ENCODE measurements around the gene CD151.
A peak's percentile ranks its signal among the peaks of the same experiment; 100 is the strongest.

The CD151 gene

DNA sequence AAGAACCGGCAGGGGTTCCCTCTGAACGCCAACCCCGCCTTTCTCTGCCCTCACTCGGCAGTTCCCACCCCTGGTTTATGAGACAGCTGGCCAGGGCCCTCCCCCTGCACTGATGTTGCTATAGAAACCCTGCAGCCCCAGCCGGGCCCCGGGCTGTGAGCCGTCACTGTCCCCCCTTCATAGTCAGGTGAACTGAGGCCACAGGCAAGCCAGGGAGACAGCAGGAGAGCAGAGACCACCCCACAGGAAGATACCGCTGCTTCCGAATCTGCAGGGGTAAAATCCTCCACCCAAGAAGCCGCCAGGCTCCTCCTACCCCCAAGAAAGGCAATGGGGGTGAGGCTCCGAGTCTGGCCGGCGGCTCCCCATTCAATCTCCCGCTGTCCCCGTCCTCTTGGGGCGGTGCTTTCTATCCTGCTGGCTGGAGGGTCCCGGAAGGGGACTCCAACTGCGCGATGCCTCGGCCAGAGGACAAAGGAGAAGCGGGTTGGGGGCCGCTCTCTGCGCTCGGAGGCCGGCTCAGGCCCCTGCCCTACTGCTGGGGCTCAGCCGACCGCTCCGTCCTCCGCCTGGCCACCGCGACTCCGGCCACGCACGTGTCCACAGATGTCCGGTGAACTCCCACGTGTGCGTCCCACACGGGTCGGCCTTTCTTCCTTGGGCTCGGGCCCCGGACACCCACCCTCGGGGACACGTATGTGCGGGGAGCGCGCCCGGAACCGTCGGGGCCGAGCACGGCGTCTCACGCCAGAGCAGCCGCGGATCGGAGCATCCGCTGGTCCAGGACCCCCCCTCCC, 35.3 kb upstream of the CD151 start:
- DNase-seq = peak; percentile 90

DNA sequence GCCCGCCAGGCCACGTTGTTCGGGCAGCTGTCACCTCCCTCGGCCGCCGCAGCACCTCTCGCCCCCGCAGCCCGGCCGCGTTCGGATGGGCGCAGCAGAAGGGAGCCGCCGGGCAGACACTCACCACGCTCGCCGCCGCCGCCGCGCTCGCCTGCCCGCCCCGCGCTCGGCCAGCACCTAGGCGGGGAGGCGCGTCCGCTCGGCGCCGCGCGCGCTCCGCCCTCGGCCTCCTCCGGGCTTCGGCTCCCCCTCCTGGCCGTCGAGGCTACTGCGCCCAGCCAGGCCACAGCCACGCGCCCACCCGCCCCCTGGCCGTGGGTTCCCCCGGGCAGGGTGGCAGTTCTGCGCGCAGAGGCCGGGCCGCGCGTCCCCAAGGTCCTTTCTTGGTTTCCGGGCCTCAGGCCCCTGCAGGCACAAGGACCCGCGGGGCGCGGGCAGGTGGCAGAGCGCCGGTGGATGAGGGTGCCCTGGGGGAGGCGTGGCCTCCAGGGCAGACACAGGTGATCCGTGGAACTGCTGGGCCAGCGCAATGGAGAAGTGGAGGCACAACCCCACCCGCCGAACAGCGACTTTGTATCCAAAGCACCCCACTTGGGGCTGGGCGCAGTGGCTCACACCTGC, 34.5 kb upstream of the CD151 start, which contains the start of gene SLC25A22:
TSS of gene SLC25A22 (minus strand) at position 189 of the 621 bp plus-strand sequence. CDS start 3,275 bp downstream, outside the sequence.
- peak; percentile 78 for DNase-seq

DNA sequence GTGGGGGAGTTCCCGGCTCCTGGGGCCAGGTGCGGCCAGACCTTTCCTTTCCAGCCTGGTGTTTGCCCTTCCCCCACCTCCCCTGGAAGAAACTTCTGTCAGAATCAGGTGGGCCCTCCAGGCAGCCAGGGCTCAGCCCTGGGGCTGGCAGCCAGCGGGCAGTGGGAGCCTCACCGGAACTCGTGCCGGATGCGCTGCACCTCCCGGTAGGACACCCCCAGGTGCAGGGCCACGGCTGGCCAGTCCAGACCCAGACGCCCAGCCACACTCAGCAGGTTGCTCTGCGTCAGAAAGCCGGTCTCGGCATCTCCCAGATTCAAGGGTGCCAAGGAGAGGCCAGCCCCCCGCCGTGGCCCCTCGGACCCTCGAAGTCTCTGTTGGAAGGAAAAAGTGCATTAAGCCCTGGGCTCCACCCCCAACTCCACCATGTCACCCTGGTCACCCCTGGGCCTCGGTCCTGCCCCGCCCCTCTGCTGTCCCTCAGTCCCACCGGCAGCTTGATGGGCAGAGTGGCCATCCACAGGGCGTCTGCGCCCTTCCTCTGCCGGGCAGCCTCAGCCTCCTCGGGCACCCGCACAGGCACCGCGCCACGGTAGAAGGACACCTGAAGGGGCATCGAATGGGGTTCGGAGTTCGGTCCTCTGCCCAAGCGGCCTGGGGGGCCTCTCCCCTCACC, 33.0 kb upstream of the CD151 start:
- no peak for DNase-seq

DNA sequence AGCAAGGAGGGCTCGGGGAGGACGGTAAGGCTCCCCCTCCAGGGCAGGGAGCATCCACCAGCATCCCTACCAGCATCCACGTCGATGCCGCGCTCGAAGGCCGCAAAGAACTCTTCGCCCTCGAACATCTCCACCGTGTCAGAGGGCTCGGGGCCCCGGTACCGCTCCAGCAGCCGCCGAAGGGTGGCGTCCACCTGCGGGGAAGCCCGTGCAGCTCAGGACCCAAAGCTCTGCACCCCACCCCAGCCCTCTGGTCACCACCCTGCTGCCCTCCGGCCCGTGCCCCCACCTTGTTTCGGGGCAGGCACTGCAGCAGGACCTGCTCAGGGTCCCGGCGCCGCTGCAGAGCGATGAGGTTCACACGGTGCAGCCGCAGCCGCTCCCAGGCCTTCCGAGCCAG, 32.3 kb upstream of the CD151 start:
- DNase-seq = no peak

DNA sequence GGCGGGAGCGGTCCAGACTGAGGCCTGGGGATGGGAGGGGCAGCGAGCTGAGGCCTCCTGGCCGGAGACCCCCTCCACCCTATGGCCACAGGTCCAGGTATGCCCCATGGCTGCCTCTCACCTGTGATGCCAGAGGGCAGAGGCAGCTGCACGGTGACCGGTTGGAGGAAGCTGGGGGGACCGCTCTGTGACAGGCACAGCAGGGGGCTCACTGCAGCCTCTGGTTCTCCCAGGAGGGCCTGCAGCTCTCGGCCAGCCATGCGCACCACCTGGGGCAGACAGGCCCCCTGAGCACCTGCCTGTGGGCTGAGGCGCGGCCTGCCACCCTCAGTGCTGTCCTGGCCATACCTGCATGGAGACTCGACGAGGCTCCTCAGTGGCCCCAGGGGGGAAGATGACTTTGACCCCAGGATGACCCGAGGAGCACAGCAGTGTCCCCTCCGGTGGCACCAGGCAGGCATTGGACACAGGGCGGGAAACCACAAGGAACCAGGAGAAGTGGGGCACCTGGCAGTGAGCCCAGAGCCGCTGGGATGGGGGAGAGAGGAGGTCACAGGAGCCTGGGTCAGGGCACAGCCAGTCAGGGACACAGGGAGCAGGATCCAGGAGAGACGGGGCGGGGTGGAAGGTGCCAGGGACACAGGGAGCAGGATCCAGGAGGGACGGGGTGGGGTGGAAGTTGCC, 31.5 kb upstream of the CD151 start:
- DNase-seq = no peak

DNA sequence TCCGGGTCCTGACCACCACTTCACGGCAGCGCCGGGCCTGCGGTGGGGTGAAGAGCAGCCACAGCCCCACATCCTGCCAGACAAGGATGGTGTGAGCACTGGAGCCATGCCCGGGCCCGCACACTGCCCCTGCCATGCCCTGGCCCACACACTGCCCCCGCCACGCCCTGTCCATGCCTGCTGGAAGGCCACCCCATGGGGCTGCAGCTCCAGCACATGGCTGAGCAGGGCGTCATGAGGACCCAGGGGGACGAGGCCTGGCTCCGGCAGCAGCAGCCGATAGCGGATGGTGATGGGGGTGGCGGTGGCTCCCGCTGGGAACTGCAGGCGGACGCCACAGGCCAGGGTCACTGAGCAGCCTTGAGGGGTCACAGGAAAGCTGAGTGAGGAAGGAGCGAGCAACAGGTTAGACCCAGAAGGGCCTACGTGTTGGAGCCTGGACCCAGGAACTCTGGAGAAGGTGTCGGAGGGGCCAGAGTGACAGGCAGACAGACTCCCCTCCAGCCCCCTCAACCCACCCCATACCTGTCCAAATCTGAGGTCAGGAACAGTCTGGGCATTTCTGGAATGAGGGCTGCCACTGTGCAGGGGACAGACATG, 30.6 kb upstream of the CD151 start:
- no peak for DNase-seq

DNA sequence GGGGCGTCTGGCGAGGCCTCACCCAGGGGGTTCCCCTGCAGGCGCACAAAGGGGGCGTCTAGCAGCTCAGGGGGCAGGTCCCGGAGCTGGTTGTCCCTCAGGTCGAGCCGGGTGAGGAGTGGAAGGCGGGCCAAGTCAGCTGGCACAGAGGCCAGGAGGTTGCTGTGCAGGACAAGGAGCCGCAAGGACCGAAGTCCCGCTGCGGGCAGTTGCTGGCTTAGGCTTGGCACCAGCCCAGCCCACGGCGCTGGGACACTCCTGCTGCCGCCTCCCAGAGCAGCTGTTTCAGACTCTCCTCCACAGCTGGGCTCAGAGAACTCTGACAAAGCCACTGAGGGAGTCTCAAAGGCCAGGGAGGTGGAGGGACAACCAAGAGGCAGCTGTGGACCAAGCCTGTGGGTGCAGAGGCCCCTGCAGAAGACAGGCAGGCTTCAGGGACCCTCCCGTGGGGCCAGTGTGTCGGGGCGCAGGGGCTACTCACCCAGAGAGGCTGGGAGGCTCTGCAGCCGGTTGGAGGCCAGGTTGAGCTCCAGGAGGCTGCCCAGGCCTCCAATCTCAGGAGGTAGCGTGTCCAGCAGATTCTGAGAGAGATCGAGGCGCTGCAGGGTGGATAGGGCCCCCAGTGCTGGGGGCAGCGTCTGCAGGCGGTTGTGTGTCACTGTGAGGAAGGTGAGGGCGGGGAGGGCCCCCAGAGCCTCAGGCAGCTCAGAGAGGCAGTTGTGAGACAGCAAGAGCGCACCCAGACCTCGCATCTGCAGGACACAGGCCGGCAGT, 29.9 kb upstream of the CD151 start:
- DNase-seq = no peak

DNA sequence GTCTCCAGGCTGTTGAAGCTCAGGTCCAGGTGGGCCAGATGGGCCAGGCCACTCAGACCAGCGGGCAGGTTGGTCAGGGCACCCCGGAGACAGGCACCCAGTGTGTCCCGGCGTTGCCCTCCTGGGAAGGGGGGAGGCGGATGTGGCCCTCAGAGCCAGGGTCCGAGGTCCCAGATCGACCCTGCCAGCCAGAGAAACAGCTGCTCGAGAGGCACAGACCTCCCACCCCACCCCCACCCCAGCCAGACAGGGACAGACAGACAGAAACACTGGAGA, 29.3 kb upstream of the CD151 start:
- no peak for DNase-seq

DNA sequence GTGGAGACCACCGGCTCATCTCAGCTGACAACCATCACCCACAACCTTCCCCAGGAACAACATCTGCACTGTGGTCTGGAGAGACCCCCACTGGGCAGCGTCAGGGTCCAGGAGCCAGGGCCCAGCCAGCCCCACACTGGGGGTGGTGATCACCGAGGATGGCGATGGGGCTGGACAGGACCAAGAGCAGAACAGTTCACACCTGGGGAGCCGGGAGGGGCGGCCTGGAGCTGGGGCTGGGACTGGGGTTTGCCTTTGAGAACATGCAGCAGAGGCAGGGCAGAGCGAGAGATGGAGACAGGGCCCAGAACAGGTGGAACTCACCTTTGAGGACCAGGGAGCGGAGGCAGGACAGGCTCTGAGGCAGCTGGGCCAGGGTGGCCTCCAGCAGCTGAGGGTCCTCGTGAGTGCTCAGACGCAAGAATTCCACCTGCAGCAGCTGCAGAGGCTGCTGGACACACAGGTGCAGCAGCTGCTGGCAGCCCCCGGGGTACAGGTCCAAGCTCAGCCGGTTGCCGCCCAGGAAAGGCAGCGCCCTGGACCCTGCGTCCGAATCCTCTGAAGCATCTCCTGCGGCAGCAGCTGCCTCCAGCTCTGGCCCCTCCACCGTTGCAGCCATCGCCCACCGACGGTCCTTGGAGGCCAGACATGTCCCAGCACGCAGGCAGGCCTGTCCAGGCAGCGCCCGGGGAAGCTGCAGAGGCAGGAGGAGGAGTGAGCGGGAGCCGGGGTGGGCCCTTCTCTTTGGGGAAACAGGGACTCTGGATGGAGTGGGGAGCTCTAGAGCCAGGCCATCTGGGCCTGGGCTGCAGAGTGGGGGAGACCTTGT, 28.8 kb upstream of the CD151 start:
- no peak for DNase-seq

DNA sequence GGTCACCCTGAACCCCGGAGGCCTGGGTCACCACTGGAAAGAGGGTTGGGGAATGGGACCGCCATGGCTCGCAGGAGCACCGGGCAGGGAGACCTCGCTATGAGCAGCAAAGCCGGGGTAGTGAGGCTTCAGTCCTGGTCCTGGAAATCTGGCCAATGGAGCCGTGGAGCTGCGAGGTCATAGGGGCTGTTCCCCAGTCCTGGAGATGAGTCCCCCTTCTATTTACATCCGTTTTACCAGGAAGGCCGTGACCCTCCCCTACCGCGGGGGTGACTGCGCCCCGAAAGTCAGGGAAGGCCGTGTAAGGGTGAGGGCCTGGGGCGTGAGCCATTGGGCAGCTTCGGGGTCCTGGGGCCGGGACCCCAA, 28.2 kb upstream of the CD151 start:
- DNase-seq = no peak

DNA sequence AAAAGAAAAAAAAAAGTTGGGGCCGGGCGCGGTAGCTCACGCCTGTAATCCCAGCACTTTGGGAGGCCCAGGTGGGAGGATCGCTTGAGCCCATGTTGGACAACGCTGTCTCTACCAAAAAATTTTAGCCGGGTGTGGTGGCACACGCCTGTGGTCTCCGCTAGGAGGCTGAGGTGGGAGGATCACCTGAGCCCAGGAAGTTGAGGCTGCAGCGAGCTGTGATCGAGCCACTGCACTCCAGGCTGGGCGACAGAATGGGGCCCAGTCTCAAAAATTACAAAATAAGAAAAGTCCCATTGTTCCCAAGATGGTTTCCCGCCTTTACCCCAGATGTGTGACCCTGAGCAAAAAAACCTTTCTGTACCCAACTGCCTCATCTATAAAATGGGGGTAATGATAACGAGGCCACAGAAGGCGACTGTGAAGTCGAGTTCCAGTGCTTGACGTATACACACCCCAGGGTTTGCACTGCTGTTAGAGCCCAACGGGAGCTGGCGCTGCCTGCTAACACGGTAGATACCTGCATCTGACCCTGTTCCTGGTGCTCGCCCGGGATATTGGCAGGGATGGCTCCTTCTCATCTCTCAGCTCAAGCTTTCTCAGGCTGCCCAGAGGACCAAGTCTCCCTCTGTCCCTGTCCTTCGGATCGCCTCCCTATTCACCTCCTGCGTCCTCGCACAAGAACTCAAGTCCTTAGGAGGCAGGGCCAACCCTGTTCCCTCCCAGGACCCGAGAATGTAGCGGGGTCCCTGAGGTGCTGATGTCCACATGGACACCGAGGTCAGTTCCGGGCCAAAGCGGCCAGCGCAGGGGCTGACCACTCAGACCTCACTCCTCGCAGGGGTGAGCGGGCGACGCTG, 24.1 kb upstream of the CD151 start:
- no peak for DNase-seq

DNA sequence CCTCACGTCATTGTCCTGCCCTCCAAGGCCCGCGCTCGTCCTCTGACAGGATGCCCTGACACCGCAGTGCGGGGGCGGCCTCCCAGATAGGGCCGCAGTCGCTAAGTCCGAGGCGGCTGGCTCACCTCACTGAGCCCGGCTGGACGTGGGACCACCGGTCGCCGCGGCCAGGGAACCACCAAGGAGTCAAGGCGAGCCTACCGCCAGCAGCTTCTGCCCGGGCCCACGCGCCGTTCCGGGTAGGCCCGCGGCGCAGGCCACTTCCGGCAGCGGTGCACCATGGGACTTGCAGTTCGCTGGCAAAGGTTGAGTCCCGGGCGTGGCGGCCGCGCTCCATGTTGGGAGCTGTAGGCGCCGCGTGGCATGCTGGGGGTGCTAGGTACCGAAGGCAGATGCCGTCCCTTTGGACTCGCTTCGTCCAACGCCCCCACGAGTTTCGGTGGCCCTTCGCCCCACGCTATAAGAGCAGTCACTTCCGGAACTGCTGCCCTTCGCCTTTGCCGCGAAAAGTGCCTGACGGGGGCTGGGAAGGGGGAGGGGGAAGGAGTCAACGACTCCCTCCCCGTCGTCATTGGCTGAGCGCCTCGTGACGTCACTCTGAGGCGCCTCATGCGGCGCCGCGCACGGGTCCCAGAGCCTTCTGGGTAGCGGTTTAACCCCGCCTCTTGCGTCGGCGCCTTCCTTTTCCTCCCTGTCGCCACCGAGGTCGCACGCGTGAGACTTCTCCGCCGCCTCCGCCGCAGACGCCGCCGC, 23.3 kb upstream of the CD151 start, which contains the start of gene RPLP2:
TSS of gene RPLP2 (plus strand) at position 681 of the 753 bp plus-strand sequence. CDS start 268 bp downstream, outside the sequence.
- DNase-seq = peak; percentile 98

DNA sequence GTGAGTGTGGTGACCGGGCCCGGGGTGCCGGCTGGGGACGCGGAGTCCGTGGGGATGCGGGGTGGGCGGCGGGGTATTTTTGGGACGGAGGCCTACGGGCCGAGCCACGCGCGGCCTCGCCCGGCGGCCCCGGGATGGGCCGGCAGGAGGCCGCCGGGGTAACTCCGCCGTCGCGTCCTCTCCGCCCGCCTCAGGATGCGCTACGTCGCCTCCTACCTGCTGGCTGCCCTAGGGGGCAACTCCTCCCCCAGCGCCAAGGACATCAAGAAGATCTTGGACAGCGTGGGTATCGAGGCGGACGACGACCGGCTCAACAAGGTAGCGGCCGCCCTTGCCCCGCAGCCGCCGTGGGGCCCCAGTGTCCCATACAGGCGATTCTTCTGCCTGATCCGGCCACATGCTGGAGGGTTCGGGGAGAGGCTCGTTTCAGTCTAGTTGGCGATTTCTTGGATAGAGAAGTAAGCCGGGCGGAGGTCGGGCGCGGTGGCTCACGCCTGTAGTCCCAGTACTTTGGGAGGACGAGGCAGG, 22.6 kb upstream of the CD151 start:
- DNase-seq = no peak

DNA sequence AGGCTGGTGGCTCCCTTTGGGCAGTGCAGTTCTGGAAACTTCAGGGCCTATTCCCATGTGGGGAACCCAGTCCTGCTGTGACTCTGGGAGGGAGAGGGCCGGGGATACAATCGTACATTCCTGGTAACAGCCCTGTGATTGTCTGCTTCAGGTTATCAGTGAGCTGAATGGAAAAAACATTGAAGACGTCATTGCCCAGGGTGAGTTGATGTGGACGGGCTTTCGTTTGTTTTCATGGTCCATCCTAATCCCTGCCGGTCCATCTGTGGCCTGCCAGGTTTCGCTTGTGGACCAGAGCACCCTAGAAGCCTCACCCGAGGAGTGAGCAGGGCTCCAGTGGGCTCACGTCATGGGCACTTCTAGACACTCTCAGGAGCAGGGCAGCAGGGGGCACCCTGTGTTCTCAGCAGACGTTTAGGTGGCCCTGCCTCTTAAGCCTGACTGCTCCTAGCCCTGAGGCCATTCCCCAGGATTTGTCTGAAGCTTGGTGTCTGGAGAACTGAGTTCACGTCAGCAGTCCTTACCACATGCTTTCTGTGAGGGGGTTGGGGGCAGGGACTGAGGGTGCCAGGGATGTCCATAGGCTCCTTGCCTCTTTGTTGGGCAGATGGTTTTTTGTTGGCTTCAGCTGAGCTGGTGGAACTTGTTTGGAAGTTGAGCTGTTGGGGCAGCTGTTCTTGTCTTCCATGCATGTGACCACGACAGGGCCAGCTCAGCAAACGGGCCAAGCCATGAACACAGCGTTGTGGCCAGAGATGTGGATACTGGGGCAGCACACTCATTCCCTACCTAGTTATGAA, 21.1 kb upstream of the CD151 start:
- DNase-seq = no peak

DNA sequence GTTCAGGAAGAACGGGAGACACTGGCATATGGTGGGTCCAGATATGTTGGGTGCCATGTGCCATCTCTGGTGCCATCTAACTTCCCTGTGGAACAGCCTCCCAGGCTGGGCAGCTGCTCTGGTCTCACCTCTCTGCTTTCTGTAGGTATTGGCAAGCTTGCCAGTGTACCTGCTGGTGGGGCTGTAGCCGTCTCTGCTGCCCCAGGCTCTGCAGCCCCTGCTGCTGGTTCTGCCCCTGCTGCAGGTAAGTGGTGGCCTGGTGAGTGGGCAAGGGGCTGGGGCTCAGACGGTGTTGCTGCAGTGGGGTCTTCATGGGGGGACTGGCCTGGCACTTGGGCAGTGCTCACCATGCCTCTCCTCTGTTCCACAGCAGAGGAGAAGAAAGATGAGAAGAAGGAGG, 20.4 kb upstream of the CD151 start:
- DNase-seq = no peak

DNA sequence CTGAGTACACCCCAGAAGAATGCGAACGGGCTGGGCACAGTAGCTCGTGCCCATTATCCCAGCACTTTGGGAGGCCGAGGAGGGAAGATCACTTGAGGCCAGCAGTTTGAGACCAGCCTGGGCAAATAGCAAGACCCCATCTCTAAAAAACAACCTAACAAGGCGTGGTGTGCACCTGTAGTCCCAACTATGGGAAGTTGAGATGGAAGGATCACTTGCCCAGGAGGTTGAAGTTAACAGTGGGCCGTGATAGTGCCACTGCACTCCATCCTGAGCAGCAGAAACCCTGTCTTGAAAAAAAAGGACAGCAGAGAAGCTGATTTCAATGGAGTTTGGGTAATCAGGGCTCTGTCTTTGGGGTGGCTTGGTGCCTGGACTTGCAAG, 19.7 kb upstream of the CD151 start:
- DNase-seq = no peak

DNA sequence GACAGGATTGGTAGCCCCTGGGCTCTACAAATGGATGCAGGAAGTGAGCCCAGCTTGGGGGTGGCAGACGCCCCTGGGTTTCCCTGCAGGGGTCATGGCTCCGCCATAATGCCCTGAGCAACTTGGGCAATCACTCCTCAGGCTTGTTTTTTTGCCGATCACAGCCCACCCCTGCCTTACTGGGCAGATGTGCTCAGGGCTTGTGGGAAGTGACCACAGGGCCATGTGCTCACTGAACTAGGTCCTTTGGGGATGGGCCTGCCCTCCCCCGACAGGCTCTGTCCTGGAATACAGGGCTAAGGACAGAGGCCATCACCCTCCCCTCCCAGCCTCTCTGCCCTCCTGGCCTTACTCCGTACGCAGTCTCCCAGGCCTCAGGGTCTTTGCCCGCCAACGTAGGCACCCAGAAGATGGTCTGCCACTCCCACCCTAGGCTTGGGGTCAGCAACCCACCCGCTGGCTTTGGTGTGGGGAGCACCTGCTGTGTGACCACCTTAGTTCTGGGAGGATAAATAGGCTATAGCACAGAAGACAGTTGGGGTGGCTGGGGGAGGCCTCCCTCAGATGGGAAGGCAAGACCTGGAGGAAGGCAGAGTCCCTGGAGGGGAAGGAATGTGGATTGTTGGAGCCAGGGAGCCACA, 19.2 kb upstream of the CD151 start:
- DNase-seq = no peak
